Esophagus squamous epithelium (tissue), 5 donors: ENCODE measurements around the gene PPIP5K2. TPM values are rescaled to one million over a fixed set of nuclear protein-coding genes. Genes with fewer than 3 reads are reported as not detected.
"Not testable (repeated sequence)": the region's sequence is repeated elsewhere in the genome, so short reads cannot be mapped to it uniquely, and the experiment has no call there.

Experiments used
- DNase-seq: peaks from one replicate; lab custom pipeline; 2025; lab: John Stamatoyannopoulos, UW
- H3K27ac ChIP-seq, 4 donors: fragments of 200-600 bp; sonication (generic); one replicate each; pipeline ENCODE4 v1.5.1; 2016 to 2019; ENCODE audit warnings: mild to moderate bottlenecking in 1 of 4
- H3K27me3 ChIP-seq, 4 donors: fragments of 200-600 bp; sonication (generic); 1 replicate in 3 of 4; 2 replicates in 1 of 4; pipeline versions ENCODE4 v1.5.1 to v1.6.0; 2017 to 2021; ENCODE audit warnings: antibody characterized with exemption in 1 of 4
- H3K36me3 ChIP-seq, 3 donors: fragments of 200-600 bp; sonication (generic); one replicate each; pipeline ENCODE4 v1.5.1; 2016 to 2019
- H3K4me1 ChIP-seq, 3 donors: fragments of 200-600 bp; sonication (generic); one replicate each; pipeline ENCODE4 v1.5.1; 2017 to 2019
- H3K4me3 ChIP-seq, 4 donors: fragments of 200-600 bp; sonication (generic); 1 replicate in 3 of 4; 2 replicates in 1 of 4; pipeline ENCODE4 v1.5.1; 2016 to 2019; ENCODE audit warnings: mild to moderate bottlenecking in 2 of 4, moderate library complexity in 1 of 4
- H3K9me3 ChIP-seq, 3 donors: fragments of 200-600 bp; sonication (generic); one replicate each; pipeline ENCODE4 v1.5.1; 2016 to 2019
- POLR2A ChIP-seq, 4 donors: fragments of 450-650 bp; IDR thresholded peaks; one replicate each; pipeline ENCODE4 v1.6.1; 2017; ENCODE audit warnings: antibody characterized with exemption in 4 of 4, mild to moderate bottlenecking in 4 of 4, moderate library complexity in 3 of 4
- WGBS, 2 donors: methylation state at CpG; one replicate each; pipeline ENCODE4 v1.1.5; 2018; 5-methylcytosine and 5-hydroxymethylcytosine counted together
- intact Hi-C: fragments of 100-400 bp; cut with DNase I; formaldehyde crosslinking; loops from one replicate; pipeline ENCODE4 v1.15.0; 2022
- total RNA-seq, 4 donors: library from RNA; depleted of rRNA; stranded (reverse); fragments of >200 nt; gene quantifications; one replicate each; pipeline ENCODE4 v1.1.0, GENCODE V29; 2016
- TF ChIP-seq, protein P1 (sequence below), 6 experiments: fragments of 450-650 bp in 4 of 6; fragments of 200-600 bp in 2 of 6; sonication (generic) in 2 of 6; IDR thresholded peaks; one replicate each; pipeline ENCODE4 v1.5.1; 2016 to 2019; ENCODE audit warnings: antibody characterized with exemption in 6 of 6, mild to moderate bottlenecking in 4 of 6, moderate library complexity in 4 of 6
- donor health status: DM: yes; HTN: yes; CAD: no.

PPIP5K2 gene
- 10 to 100 TPM; 11.4 to 36.2 (median 21.8) TPM for total RNA-seq

DNA sequence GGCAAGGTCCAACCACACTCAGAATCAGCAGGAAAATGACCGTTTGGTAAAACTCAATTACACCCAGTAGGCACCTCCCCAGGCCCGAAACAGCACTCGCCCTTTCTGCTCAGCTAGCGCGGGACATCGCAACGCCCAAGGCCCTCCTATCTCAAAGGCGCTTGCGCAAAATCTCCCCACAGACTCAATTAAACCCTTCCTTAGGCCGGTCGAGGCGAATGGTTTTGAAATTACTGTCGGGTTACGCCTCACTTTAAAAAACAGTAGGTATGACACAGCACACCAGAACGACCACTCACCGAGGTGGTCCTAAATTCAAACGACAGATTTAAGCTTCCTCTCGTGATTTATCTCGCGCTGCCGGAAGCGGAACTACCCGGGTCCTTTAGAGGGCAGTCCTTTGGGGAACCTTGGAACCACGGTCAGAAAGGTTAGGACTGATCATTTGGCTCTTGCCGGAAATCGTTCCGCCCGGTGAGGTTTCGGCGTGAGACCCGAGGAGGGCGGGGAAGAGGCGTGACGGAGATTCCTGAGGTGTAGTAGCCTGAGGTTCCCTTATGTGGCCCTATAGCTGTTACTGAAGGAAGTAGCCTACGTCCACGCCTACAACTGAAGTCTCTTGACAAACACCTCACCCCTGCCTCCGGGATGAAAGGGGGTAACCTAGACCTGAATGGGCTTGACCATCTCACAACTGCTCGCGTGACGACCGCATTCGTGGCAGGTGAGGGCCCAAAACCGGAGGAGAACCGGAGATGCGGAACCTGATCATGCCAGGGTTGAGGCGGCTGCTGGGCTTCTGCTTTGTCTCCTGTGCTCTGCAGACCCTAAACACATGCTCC lies at the start of gene PPIP5K2, which contains the start of gene GIN1:
TSS of gene PPIP5K2 (plus strand) at position 537 of the 842 bp plus-strand sequence. CDS start 9,289 bp downstream, outside the sequence.
TSS of gene GIN1 (minus strand) at position 374 of the 842 bp plus-strand sequence. CDS start 11,431 bp downstream, outside the sequence.
- Histone ChIP-seq H3K9me3 (no peaks in the 10 kb centered on the region), H3K27me3 (no peaks in the 10 kb centered on the region), H3K27ac (peak within 1 kb of the TSS; percentile 90 to 98 (median 94)), H3K4me3 (peak within 1 kb of the TSS; percentile 64 to 83 (median 76)), H3K4me1 (peaks cover 0 to 37% (median 11%) of the 10 kb centered on the region in 3 donors), H3K36me3 (no peaks in the 10 kb centered on the region)
- intact Hi-C loops = no loop called here
- DNase-seq = peak; percentile 83
- peak in 3 of 4 donors; percentile 32 to 74 (median 74) for TF ChIP-seq POLR2A (IDR thresholded peaks at IDR 0.05)
- TF ChIP-seq, protein P1, sequence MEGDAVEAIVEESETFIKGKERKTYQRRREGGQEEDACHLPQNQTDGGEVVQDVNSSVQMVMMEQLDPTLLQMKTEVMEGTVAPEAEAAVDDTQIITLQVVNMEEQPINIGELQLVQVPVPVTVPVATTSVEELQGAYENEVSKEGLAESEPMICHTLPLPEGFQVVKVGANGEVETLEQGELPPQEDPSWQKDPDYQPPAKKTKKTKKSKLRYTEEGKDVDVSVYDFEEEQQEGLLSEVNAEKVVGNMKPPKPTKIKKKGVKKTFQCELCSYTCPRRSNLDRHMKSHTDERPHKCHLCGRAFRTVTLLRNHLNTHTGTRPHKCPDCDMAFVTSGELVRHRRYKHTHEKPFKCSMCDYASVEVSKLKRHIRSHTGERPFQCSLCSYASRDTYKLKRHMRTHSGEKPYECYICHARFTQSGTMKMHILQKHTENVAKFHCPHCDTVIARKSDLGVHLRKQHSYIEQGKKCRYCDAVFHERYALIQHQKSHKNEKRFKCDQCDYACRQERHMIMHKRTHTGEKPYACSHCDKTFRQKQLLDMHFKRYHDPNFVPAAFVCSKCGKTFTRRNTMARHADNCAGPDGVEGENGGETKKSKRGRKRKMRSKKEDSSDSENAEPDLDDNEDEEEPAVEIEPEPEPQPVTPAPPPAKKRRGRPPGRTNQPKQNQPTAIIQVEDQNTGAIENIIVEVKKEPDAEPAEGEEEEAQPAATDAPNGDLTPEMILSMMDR (IDR thresholded peaks at IDR 0.05) = peak in 2 of 6 experiments; percentile 2 to 8
- WGBS, 2 donors = 0% methylated on average over 28 to 33 of the region's 46 CpGs

DNA sequence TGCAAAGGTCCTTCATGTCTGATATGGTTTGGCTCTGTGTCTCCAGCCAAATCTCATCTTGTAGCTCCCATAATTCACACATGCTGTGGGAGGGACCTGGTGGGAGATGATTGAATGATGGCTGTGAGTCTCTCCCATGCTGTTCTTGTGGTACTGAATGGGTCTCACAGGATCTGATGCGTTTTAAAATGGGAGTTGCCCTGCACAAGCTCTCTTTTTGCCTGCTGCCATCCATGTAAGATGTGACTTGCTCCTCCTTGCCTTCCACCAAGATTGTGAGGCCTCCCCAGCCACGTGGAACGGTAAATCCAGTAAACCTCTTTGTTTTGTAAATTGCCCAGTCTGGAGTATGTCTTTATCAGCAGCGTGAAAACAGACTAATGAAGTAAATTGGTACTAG lies 46.6 kb upstream of the PPIP5K2 start:
- H3K27me3 ChIP-seq, H3K27ac ChIP-seq, intact Hi-C loops, H3K4me3 ChIP-seq, DNase-seq, H3K4me1 ChIP-seq, H3K36me3 ChIP-seq: not testable (repeated sequence)
- 78 to 100% methylated on average over 2 to 3 of the region's 4 CpGs for WGBS, 2 donors
- H3K9me3 ChIP-seq = peaks cover 0 to 43% (median 6%) of the 10 kb centered on the region in 3 donors

DNA sequence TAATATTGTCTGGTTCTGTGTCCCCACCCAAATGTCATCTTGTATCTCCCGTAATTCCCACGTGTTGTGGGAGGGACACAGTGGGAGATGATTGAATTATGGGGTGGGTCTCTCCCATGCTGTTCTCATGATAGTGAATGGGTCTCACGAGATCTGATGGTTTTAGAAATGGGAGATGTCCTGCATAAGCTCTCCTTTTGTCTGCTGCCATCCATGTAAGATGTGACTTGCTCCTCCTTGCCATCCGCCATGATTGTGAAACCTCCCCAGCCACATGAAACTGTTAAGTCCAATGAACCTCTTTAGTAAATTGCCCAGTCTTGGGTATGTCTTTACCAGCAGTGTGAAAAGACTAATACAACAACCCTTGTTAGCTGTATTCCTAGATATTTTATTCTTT lies 44.7 kb upstream of the PPIP5K2 start:
- Histone ChIP-seq H3K4me3 (no peak overlapping the region), H3K36me3 (no peaks in the 10 kb centered on the region), H3K27ac (no peak overlapping the region), H3K9me3 (peaks cover 0 to 60% (median 22%) of the 10 kb centered on the region in 3 donors), H3K4me1 (no peaks in the 10 kb centered on the region), H3K27me3 (no peaks in the 10 kb centered on the region)
- intact Hi-C loops = no loop called here
- WGBS, 2 donors = 73 to 76% methylated on average over 3 to 4 of the region's 4 CpGs
- no peak for TF ChIP-seq POLR2A (IDR thresholded peaks at IDR 0.05)
- DNase-seq = no peak

DNA sequence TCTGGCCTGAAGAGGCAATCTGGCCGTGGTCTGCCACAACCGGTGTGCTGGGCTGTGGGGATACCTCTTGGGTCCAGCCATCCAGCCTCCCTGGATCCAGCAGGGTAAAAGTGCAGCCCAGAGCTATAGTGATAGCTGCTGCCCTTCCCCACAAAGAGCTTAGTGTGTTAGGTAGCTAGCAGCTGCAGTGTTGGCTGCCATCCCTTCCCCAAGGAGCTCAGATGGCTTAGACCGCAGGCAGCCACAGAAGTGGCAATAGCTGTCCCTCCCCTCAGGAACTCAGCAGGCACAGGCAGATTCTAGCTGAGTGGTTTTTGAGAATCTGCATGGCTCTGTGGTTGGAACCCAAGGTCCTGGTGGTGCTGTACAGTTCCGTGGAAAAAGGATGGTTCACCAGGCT lies 40.3 kb upstream of the PPIP5K2 start:
- peaks cover 0 to 64% (median 35%) of the 10 kb centered on the region in 3 donors for H3K9me3 ChIP-seq
- DNase-seq = no peak
- no peak overlapping the region for H3K27ac ChIP-seq
- H3K4me1 ChIP-seq = no peaks in the 10 kb centered on the region
- 90 to 100% methylated on average over 1 to 3 of the region's 4 CpGs for WGBS, 2 donors
- peaks cover 0 to 7% (median 0%) of the 10 kb centered on the region in 3 donors for H3K36me3 ChIP-seq
- no peak overlapping the region for H3K4me3 ChIP-seq
- H3K27me3 ChIP-seq = no peaks in the 10 kb centered on the region
- TF ChIP-seq, protein P1 (IDR thresholded peaks at IDR 0.05) = no peak
- no peak for TF ChIP-seq POLR2A (IDR thresholded peaks at IDR 0.05)
- intact Hi-C loops = no loop called here

DNA sequence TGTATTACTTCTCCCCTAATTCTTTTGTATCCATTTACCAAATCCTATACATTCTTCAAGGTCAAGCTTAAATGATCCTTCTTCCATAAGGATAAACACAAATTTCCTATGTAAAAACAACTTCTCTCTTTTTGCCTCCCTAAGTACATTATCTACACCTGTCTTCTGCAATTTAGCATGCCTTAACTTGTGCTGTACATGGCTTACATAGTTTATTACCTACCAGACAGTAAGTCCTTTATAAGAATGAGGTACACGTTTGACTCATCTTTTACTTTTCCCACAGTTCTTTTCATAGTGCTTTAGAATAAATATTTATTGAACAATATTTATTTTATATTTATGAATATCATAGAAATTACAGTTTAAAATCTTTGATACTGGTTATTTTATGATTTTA lies 33.6 kb upstream of the PPIP5K2 start:
- TF ChIP-seq POLR2A (IDR thresholded peaks at IDR 0.05) = no peak
- TF ChIP-seq, protein P1 (IDR thresholded peaks at IDR 0.05) = no peak
- no peak overlapping the region for H3K27ac ChIP-seq
- no peaks in the 10 kb centered on the region for H3K27me3 ChIP-seq
- no peaks in the 10 kb centered on the region for H3K4me1 ChIP-seq
- DNase-seq = no peak
- intact Hi-C loops = no loop called here
- H3K9me3 ChIP-seq = peaks cover 0 to 18% (median 10%) of the 10 kb centered on the region in 3 donors
- 81 to 90% methylated on average over 1 of the region's 1 CpG for WGBS, 2 donors
- peaks cover 0 to 63% (median 4%) of the 10 kb centered on the region in 3 donors for H3K36me3 ChIP-seq
- H3K4me3 ChIP-seq = no peak overlapping the region

DNA sequence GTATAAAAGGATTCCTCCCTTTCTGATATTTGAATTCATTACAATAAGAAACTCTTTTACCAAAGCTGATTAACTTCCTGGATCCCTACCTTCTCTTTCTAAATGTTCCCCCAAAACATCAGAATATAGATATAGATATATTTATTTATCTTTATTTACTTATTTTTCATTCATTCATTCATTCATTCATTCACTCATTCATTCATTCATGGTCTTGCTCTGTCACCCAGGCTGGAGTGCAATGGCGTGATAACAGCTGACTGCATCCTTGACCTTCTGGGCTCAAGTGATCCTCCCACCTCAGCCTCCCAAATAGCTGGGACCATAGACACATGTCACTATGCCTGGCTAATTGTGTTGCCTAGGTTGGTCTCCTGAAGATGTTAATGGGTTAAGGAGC lies 30.8 kb upstream of the PPIP5K2 start:
- Histone ChIP-seq H3K4me1 (no peaks in the 10 kb centered on the region), H3K9me3 (peaks cover 0 to 7% (median 5%) of the 10 kb centered on the region in 3 donors), H3K27ac (no peak overlapping the region), H3K36me3 (peaks cover 0 to 86% (median 4%) of the 10 kb centered on the region in 3 donors), H3K27me3 (no peaks in the 10 kb centered on the region), H3K4me3 (no peak overlapping the region)
- no peak for DNase-seq
- TF ChIP-seq, protein P1 (IDR thresholded peaks at IDR 0.05) = no peak
- no peak for TF ChIP-seq POLR2A (IDR thresholded peaks at IDR 0.05)
- WGBS, 2 donors = 90 to 92% methylated on average over 1 of the region's 1 CpG
- intact Hi-C loops = no loop called here
